H7 (cell line): ENCODE data around the gene TOX3. TPM values are rescaled to one million over a fixed set of nuclear protein-coding genes. Genes with fewer than 3 reads are reported as not detected.

Experiments used
- DNase-seq: peaks from one replicate; pipeline ENCODE4 v3.0.0; 2012
- H3K27me3 ChIP-seq: 2 replicates; pipeline ENCODE4 v1.6.0; 2011; ENCODE audit warnings: mild to moderate bottlenecking, low read length; ENCODE audit not compliant: control insufficient read depth, insufficient read depth
- H3K36me3 ChIP-seq: replicated peaks from 2 replicates; pipeline ENCODE4 v1.5.1; 2011; ENCODE audit warnings: low read length; ENCODE audit not compliant: control insufficient read depth, insufficient read depth
- H3K4me3 ChIP-seq: 2 replicates; pipeline ENCODE4 v1.5.1; 2011; ENCODE audit warnings: low read depth, mild to moderate bottlenecking, control low read depth, low read length, moderate library complexity; ENCODE audit not compliant: insufficient read depth
- total RNA-seq: library from RNA; depleted of rRNA; stranded (reverse); fragments of >200 nt; shearing (Covaris generic); gene quantifications from 2 replicates; pipeline ENCODE4 v1.2.3, GENCODE V29; 2014

The TOX3 gene
- total RNA-seq, 1 experiment from 2014 or later, result 14.1 TPM

- no peak overlapping the region for H3K4me3 ChIP-seq
- DNase-seq, result no peak
- H3K27me3 ChIP-seq, result no peaks in the 10 kb centered on the region
- no peaks in the 10 kb centered on the region for H3K36me3 ChIP-seq
These were observed 96.7 kb downstream of the TOX3 start for GRCh38 chr16:52450241-52450640.

GRCh38 chr16:52446080-52446479, 100.9 kb downstream of the TOX3 start:
- no peaks in the 10 kb centered on the region for H3K36me3 ChIP-seq
- peak; percentile 6 for DNase-seq
- H3K27me3 ChIP-seq, result no peaks in the 10 kb centered on the region
- H3K4me3 ChIP-seq, result no peak overlapping the region

GRCh38 chr16:52441886-52442285, 105.1 kb downstream of the TOX3 start:
- Histone ChIP-seq H3K4me3 (no peak overlapping the region), H3K36me3 (peaks cover 3% of the 10 kb centered on the region), H3K27me3 (no peaks in the 10 kb centered on the region)
- DNase-seq, result no peak

GRCh38 chr16:52440248-52440647, 106.7 kb downstream of the TOX3 start:
- H3K27me3 ChIP-seq, result no peaks in the 10 kb centered on the region
- no peak for DNase-seq
- H3K4me3 ChIP-seq, result no peak overlapping the region
- H3K36me3 ChIP-seq, result peaks cover 3% of the 10 kb centered on the region

- Histone ChIP-seq H3K27me3 (no peaks in the 10 kb centered on the region), H3K4me3 (no peak overlapping the region), H3K36me3 (peaks cover 3% of the 10 kb centered on the region)
- no peak for DNase-seq
These were observed 107.2 kb downstream of the TOX3 start for GRCh38 chr16:52439750-52440149.

GRCh38 chr16:52439171-52439701, 107.7 kb downstream of the TOX3 start:
- H3K27me3 ChIP-seq, result no peaks in the 10 kb centered on the region
- H3K4me3 ChIP-seq, result no peak overlapping the region
- no peak for DNase-seq
- H3K36me3 ChIP-seq, result peaks cover 3% of the 10 kb centered on the region

GRCh38 chr16:52437277-52437670, 109.7 kb downstream of the TOX3 start:
- DNase-seq, result no peak
- no peak overlapping the region for H3K4me3 ChIP-seq
- H3K27me3 ChIP-seq, result no peaks in the 10 kb centered on the region
- H3K36me3 ChIP-seq, result peaks cover 3% of the 10 kb centered on the region

- DNase-seq, result no peak
- peaks cover 3% of the 10 kb centered on the region for H3K36me3 ChIP-seq
- H3K27me3 ChIP-seq, result no peaks in the 10 kb centered on the region
- no peak overlapping the region for H3K4me3 ChIP-seq
These were observed 110.3 kb downstream of the TOX3 start for GRCh38 chr16:52436339-52437276.

GRCh38 chr16:52434224-52434623, 112.7 kb downstream of the TOX3 start:
- Histone ChIP-seq H3K27me3 (no peaks in the 10 kb centered on the region), H3K36me3 (peaks cover under 1% of the 10 kb centered on the region), H3K4me3 (no peak overlapping the region)
- no peak for DNase-seq

GRCh38 chr16:52433643-52434042, 113.3 kb downstream of the TOX3 start:
- no peak overlapping the region for H3K4me3 ChIP-seq
- no peak for DNase-seq
- H3K36me3 ChIP-seq, result no peaks in the 10 kb centered on the region; the same call in 1 of the 2 replicates
- no peaks in the 10 kb centered on the region for H3K27me3 ChIP-seq

GRCh38 chr16:52424591-52424990, 122.4 kb downstream of the TOX3 start:
- H3K27me3 ChIP-seq, result no peaks in the 10 kb centered on the region
- DNase-seq, result no peak
- no peaks in the 10 kb centered on the region for H3K36me3 ChIP-seq
- no peak overlapping the region for H3K4me3 ChIP-seq

- no peak overlapping the region for H3K4me3 ChIP-seq
- no peak for DNase-seq
- H3K36me3 ChIP-seq, result no peaks in the 10 kb centered on the region
- no peaks in the 10 kb centered on the region for H3K27me3 ChIP-seq
These were observed 124.6 kb downstream of the TOX3 start for GRCh38 chr16:52422307-52422706.

- H3K4me3 ChIP-seq, result no peak overlapping the region
- DNase-seq, result no peak
- H3K36me3 ChIP-seq, result no peaks in the 10 kb centered on the region
- H3K27me3 ChIP-seq, result no peaks in the 10 kb centered on the region
These were observed 128.7 kb downstream of the TOX3 start for GRCh38 chr16:52418201-52418600.

GRCh38 chr16:52416888-52417287, 130.1 kb downstream of the TOX3 start:
- Histone ChIP-seq H3K4me3 (no peak overlapping the region), H3K27me3 (no peaks in the 10 kb centered on the region), H3K36me3 (no peaks in the 10 kb centered on the region)
- DNase-seq, result no peak

- DNase-seq, result no peak
- no peaks in the 10 kb centered on the region for H3K36me3 ChIP-seq
- H3K27me3 ChIP-seq, result no peaks in the 10 kb centered on the region
- no peak overlapping the region for H3K4me3 ChIP-seq
These were observed 135.9 kb downstream of the TOX3 start for GRCh38 chr16:52411011-52411410.
